CD1c-positive myeloid dendritic cell (primary cell): ENCODE data around the gene UCK1.

Source experiments
- DNase-seq: peaks from one replicate; pipeline ENCODE4 v3.0.0-alpha.2; 2016; ENCODE audit errors: extremely low spot score

UCK1 gene

GRCh38 chr9:131523451-131524435 lies 7.3 kb downstream of the UCK1 start:
- DNase-seq: no peak

GRCh38 chr9:131523086-131523388 lies 8.0 kb downstream of the UCK1 start:
- DNase-seq: no peak

- DNase-seq: no peak
These were observed 8.6 kb downstream of the UCK1 start for GRCh38 chr9:131522257-131523085.

- no peak for DNase-seq
These were observed 9.2 kb downstream of the UCK1 start for GRCh38 chr9:131521822-131522221.

GRCh38 chr9:131521203-131521602 lies 9.9 kb downstream of the UCK1 start:
- DNase-seq: no peak

GRCh38 chr9:131520503-131520902 lies 10.6 kb downstream of the UCK1 start:
- no peak for DNase-seq

- DNase-seq: no peak
These were observed 12.5 kb downstream of the UCK1 start for GRCh38 chr9:131518553-131518952.

- no peak for DNase-seq
These were observed 13.3 kb downstream of the UCK1 start for GRCh38 chr9:131517761-131518190.

GRCh38 chr9:131516930-131517329 lies 14.1 kb downstream of the UCK1 start:
- DNase-seq: no peak

- peak; percentile 69 for DNase-seq
These were observed 15.0 kb downstream of the UCK1 start for GRCh38 chr9:131516100-131516499.

- DNase-seq: peak; percentile 32
These were observed 15.5 kb downstream of the UCK1 start for GRCh38 chr9:131515559-131516031.

- no peak for DNase-seq
These were observed 17.9 kb downstream of the UCK1 start for GRCh38 chr9:131513177-131513576.

- DNase-seq: no peak
These were observed 19.2 kb downstream of the UCK1 start for GRCh38 chr9:131511880-131512279.

GRCh38 chr9:131511416-131511815 lies 19.6 kb downstream of the UCK1 start:
- DNase-seq: no peak

GRCh38 chr9:131505012-131505411 lies 26.1 kb downstream of the UCK1 start:
- DNase-seq: no peak

- no peak for DNase-seq
These were observed 27.2 kb downstream of the UCK1 start for GRCh38 chr9:131503626-131504465.

GRCh38 chr9:131502781-131503625 lies 28.1 kb downstream of the UCK1 start, which contains the start of gene POMT1:
Gene POMT1 (plus strand): TSS chr9:131502918. CDS start chr9:131504219, 1,301 bp downstream.
- DNase-seq: peak; percentile 92

GRCh38 chr9:131500939-131501541 lies 30.0 kb downstream of the UCK1 start:
- DNase-seq: no peak

- DNase-seq: no peak
These were observed 30.7 kb downstream of the UCK1 start for GRCh38 chr9:131500377-131500776.

- DNase-seq: no peak
These were observed 31.8 kb downstream of the UCK1 start for GRCh38 chr9:131499254-131499767.
